HL-60 (cell line): Measurements from ENCODE around the gene PTPA.

Experiments
- DNase-seq, 2 experiments: peaks; one replicate each; pipeline ENCODE4 v3.0.0-alpha.2; 2010 to 2020; ENCODE audit warnings: low read depth in 1 of 2, low spot score in 1 of 2
- H3K27ac ChIP-seq: fragments of 250-450 bp; sonication (Bioruptor Pico); replicated peaks from 2 replicates; pipeline ENCODE4 v1.5.1; 2020; ENCODE audit warnings: mild to moderate bottlenecking, moderate library complexity
- H3K27me3 ChIP-seq: fragments of 250-450 bp; sonication (Bioruptor Pico); 2 replicates; pipeline ENCODE4 v1.5.1; 2021; ENCODE audit warnings: mild to moderate bottlenecking, moderate library complexity; ENCODE audit not compliant: insufficient read depth, poor library complexity, severe bottlenecking
- H3K4me3 ChIP-seq: replicated peaks from 2 replicates; pipeline ENCODE4 v1.5.1; 2011; ENCODE audit warnings: mild to moderate bottlenecking, control low read depth, low read length; ENCODE audit not compliant: insufficient read depth
- CTCF ChIP-seq: IDR thresholded peaks from one replicate; pipeline ENCODE4 v1.5.1; 2011; ENCODE audit warnings: low read length, control low read depth, inconsistent platforms; ENCODE audit not compliant: insufficient read depth
- GABPA ChIP-seq: IDR thresholded peaks from 2 replicates; pipeline ENCODE4 v1.6.1; 2012; ENCODE audit warnings: low read depth
- POLR2AphosphoS5 ChIP-seq: IDR thresholded peaks from 2 replicates; pipeline ENCODE4 v1.6.1; 2012; ENCODE audit warnings: low read depth
- REST ChIP-seq: IDR thresholded peaks from 2 replicates; pipeline ENCODE4 v1.6.1; 2012; ENCODE audit warnings: low read depth; ENCODE audit not compliant: insufficient replicate concordance
- SPI1 ChIP-seq: IDR thresholded peaks from 2 replicates; pipeline ENCODE4 v1.6.1; 2012; ENCODE audit warnings: low read depth, mild to moderate bottlenecking, borderline replicate concordance

PTPA gene

GRCh38 chr9:129137292-129138143, 26.3 kb downstream of the PTPA start:
- H3K27ac ChIP-seq, result no peak overlapping the region
- H3K4me3 ChIP-seq, result no peak overlapping the region
- no peaks in the 10 kb centered on the region for H3K27me3 ChIP-seq
- DNase-seq, result no peak
- no peak for TF ChIP-seq GABPA
- TF ChIP-seq CTCF, result no peak
- no peak for TF ChIP-seq REST
- no peak for TF ChIP-seq SPI1
- TF ChIP-seq POLR2AphosphoS5, result no peak

- no peak for DNase-seq
These were observed 26.9 kb downstream of the PTPA start for GRCh38 chr9:129138144-129138462.

More at GRCh38 chr9:129138144-129138462, 26.9 kb downstream of the PTPA start:
- Histone ChIP-seq H3K27me3 (no peaks in the 10 kb centered on the region), H3K4me3 (no peak overlapping the region), H3K27ac (no peak overlapping the region)
- TF ChIP-seq SPI1, result no peak
- TF ChIP-seq POLR2AphosphoS5, result no peak
- TF ChIP-seq REST, result no peak
- TF ChIP-seq CTCF, result no peak
- TF ChIP-seq GABPA, result no peak
